ENCODE results near the gene CEP57. TPM values are rescaled to one million over a fixed set of nuclear protein-coding genes. Genes with fewer than 3 reads are reported as not detected.

Gene CEP57
- total RNA-seq, 1 experiment from 2014 or later = 125 TPM

- no peaks in the 10 kb centered on the region for H3K27me3 Mint-ChIP-seq (ENCODE audit: insufficient read depth, unreplicated experiment)
- Histone ChIP-seq H3K27me3 (replicated peaks; ENCODE audit: control insufficient read depth, insufficient read depth, low read length) (no peaks in the 10 kb centered on the region), H3K4me3 (ENCODE audit: low read depth, low read length) (no peak overlapping the region), H3K9me3 (no peaks in the 10 kb centered on the region), H3K4me1 (no peaks in the 10 kb centered on the region), H3K36me3 (ENCODE audit: control insufficient read depth, insufficient read depth, low read length) (no peaks in the 10 kb centered on the region; the same call in 1 of the 2 replicates)
- intact Hi-C loops (cut with micrococcal nuclease; ENCODE audit: unreplicated experiment) = loop anchor here (1.0 to 5.0 kb wide), 11 partner anchors 75 to 578 kb away; partner anchors contain the start of genes MAML2 and MTMR2
- DNase-seq = peak; percentile 75 to 81
- H3K36me3 Mint-ChIP-seq (ENCODE audit: insufficient read depth, unreplicated experiment) = peaks cover 26% of the 10 kb centered on the region
- no peak overlapping the region for H3K4me3 Mint-ChIP-seq (ENCODE audit: unreplicated experiment)
- H3K9me3 Mint-ChIP-seq (ENCODE audit: unreplicated experiment) = no peaks in the 10 kb centered on the region
- ChIA-PET POLR2A (interaction anchor here (0.9 to 1.1 kb wide), 2 partner anchors 494 to 540 kb away, joined by 4 to 6 read pairs; partner anchors contain the start of genes CCDC82, JRKL and MAML2), CTCF (interaction anchor here (0.5 to 1.7 kb wide), 47 partner anchors 12 to 1896 kb away, joined by 3 to 119 read pairs (median 4); partner anchors contain the start of genes CCDC82, JRKL, MAML2 and MTMR2)
- no TSS peak for BruUV-seq (replicated peaks)
- TF ChIP-seq CTCF (IDR thresholded peaks at IDR 0.05; ENCODE audit: insufficient read depth in 1 of 2, low read depth in 1 of 2, low read length in 1 of 2, severe bottlenecking in 1 of 2, unreplicated experiment in 1 of 2) = peak; percentile 71 to 85
- no peak overlapping the region for H3K27ac Mint-ChIP-seq (ENCODE audit: unreplicated experiment)
- no peaks in the 10 kb centered on the region for H3K4me1 Mint-ChIP-seq (ENCODE audit: low read depth, unreplicated experiment)
Observed at GRCh38 chr11:95849087-95849825, 59.0 kb downstream of the CEP57 start.

- H3K27me3 Mint-ChIP-seq (ENCODE audit: insufficient read depth, unreplicated experiment) = no peaks in the 10 kb centered on the region
- POLR2A ChIA-PET = no interaction called here
Observed at GRCh38 chr11:95850137-95850536, 59.8 kb downstream of the CEP57 start.

GRCh38 chr11:95853138-95853537, 62.8 kb downstream of the CEP57 start:
- Histone ChIP-seq H3K4me1 (no peaks in the 10 kb centered on the region), H3K27me3 (replicated peaks; ENCODE audit: control insufficient read depth, insufficient read depth, low read length) (no peaks in the 10 kb centered on the region), H3K9me3 (no peaks in the 10 kb centered on the region), H3K4me3 (ENCODE audit: low read depth, low read length) (no peak overlapping the region), H3K36me3 (ENCODE audit: control insufficient read depth, insufficient read depth, low read length) (no peaks in the 10 kb centered on the region)
- intact Hi-C loops (cut with micrococcal nuclease; ENCODE audit: unreplicated experiment) = no loop called here
- Mint-ChIP-seq H3K27ac (ENCODE audit: unreplicated experiment) (no peak overlapping the region), H3K9me3 (ENCODE audit: unreplicated experiment) (no peaks in the 10 kb centered on the region), H3K27me3 (ENCODE audit: insufficient read depth, unreplicated experiment) (no peaks in the 10 kb centered on the region), H3K4me3 (ENCODE audit: unreplicated experiment) (no peak overlapping the region), H3K36me3 (ENCODE audit: insufficient read depth, unreplicated experiment) (peaks cover 21% of the 10 kb centered on the region), H3K4me1 (ENCODE audit: low read depth, unreplicated experiment) (no peaks in the 10 kb centered on the region)
- DNase-seq = no peak
- TF ChIP-seq CTCF (IDR thresholded peaks at IDR 0.05; ENCODE audit: insufficient read depth in 1 of 2, low read depth in 1 of 2, low read length in 1 of 2, severe bottlenecking in 1 of 2, unreplicated experiment in 1 of 2) = no peak
- BruUV-seq (replicated peaks) = no TSS peak
- POLR2A ChIA-PET = interaction anchor here (0.5 kb wide), 1 partner anchor 64 kb away, joined by 4 read pairs; the partner anchor contains the start of gene FAM76B
- CTCF ChIA-PET = no interaction called here

More at GRCh38 chr11:95850137-95850536, 59.8 kb downstream of the CEP57 start:
- TF ChIP-seq CTCF (IDR thresholded peaks at IDR 0.05; ENCODE audit: insufficient read depth in 1 of 2, low read depth in 1 of 2, low read length in 1 of 2, severe bottlenecking in 1 of 2, unreplicated experiment in 1 of 2) = no peak
- no peak overlapping the region for H3K4me3 Mint-ChIP-seq (ENCODE audit: unreplicated experiment)
- no peaks in the 10 kb centered on the region for H3K36me3 ChIP-seq (ENCODE audit: control insufficient read depth, insufficient read depth, low read length)
- H3K9me3 ChIP-seq = no peaks in the 10 kb centered on the region
- intact Hi-C loops (cut with micrococcal nuclease; ENCODE audit: unreplicated experiment) = no loop called here
- H3K4me1 Mint-ChIP-seq (ENCODE audit: low read depth, unreplicated experiment) = no peaks in the 10 kb centered on the region
- BruUV-seq (replicated peaks) = no TSS peak
- H3K36me3 Mint-ChIP-seq (ENCODE audit: insufficient read depth, unreplicated experiment) = peaks cover 23% of the 10 kb centered on the region
- CTCF ChIA-PET = interaction anchor here (0.6 to 1.6 kb wide), 4 partner anchors 122 to 539 kb away, joined by 4 to 26 read pairs (median 4); partner anchors contain the start of genes CCDC82 and JRKL
- no peak overlapping the region for H3K4me3 ChIP-seq (ENCODE audit: low read depth, low read length)
- no peaks in the 10 kb centered on the region for H3K4me1 ChIP-seq
- no peaks in the 10 kb centered on the region for H3K9me3 Mint-ChIP-seq (ENCODE audit: unreplicated experiment)
- no peaks in the 10 kb centered on the region for H3K27me3 ChIP-seq (replicated peaks; ENCODE audit: control insufficient read depth, insufficient read depth, low read length)
- H3K27ac Mint-ChIP-seq (ENCODE audit: unreplicated experiment) = no peak overlapping the region
- no peak for DNase-seq

Measured in Caco-2 (cell line).